Naive thymus-derived CD4-positive, alpha-beta T cell (primary cell): Measurements from ENCODE around the gene RPA4. TPM values are rescaled to one million over a fixed set of nuclear protein-coding genes. Genes with fewer than 3 reads are reported as not detected.
A peak's percentile ranks its signal among the peaks of the same experiment; 100 is the strongest.
"Not testable (repeated sequence)": the region's sequence is repeated elsewhere in the genome, so short reads cannot be mapped to it uniquely, and the experiment has no call there.

ENCODE experiments used
- ATAC-seq: fragments of 150-1000 bp; cut with Tn5 transposase; 2 replicates; pipeline ENCODE4 v1.10.0; 2021; ENCODE audit warnings: mild to moderate bottlenecking, moderate library complexity
- CTCF ChIA-PET: fragments of 350-600 bp; sonication (Branson Sonifier 250); formaldehyde crosslinking; loops from one replicate; lab custom pipeline; 2021; ENCODE audit warnings: antibody characterized with exemption; lab: Charles Lee
- POLR2A ChIA-PET: fragments of 350-600 bp; sonication (Branson Sonifier 250); formaldehyde crosslinking; loops from one replicate; lab custom pipeline; 2021; ENCODE audit warnings: antibody characterized with exemption, inconsistent platforms; lab: Charles Lee
- DNase-seq, 9 donors: peaks; one replicate each; pipeline versions ENCODE4 v3.0.0 to v3.0.0-alpha.2; 2020 to 2022; ENCODE audit warnings: mixed read lengths in 1 of 9
- H3K27ac ChIP-seq: one replicate; pipeline ENCODE4 v1.7.0; 2013; ENCODE audit warnings: mild to moderate bottlenecking, low read depth, low read length, moderate library complexity
- H3K27me3 ChIP-seq, 2 donors: one replicate each; pipeline ENCODE4 v1.7.0; 2013; ENCODE audit warnings: low read length in 2 of 2, mild to moderate bottlenecking in 2 of 2, moderate library complexity in 2 of 2; ENCODE audit not compliant: control insufficient read depth in 2 of 2, insufficient read depth in 2 of 2
- H3K36me3 ChIP-seq, 3 experiments: 1 replicate in 2 of 3; 2 replicates in 1 of 3; pipeline ENCODE4 v1.7.0; 2013; ENCODE audit warnings: low read length in 3 of 3, mild to moderate bottlenecking in 3 of 3, moderate library complexity in 1 of 3; ENCODE audit not compliant: insufficient read depth in 3 of 3, control insufficient read depth in 2 of 3
- H3K4me1 ChIP-seq, 2 donors: one replicate each; pipeline ENCODE4 v1.7.0; 2013; ENCODE audit warnings: low read length in 2 of 2, mild to moderate bottlenecking in 2 of 2, moderate library complexity in 1 of 2; ENCODE audit not compliant: control insufficient read depth in 2 of 2, insufficient read depth in 2 of 2
- H3K4me3 ChIP-seq: 2 replicates; pipeline ENCODE4 v1.7.0; 2013; ENCODE audit warnings: mild to moderate bottlenecking, low read length
- H3K9me3 ChIP-seq, 3 experiments: 1 replicate in 2 of 3; 2 replicates in 1 of 3; pipeline ENCODE4 v1.7.0; 2013; ENCODE audit warnings: low read length in 3 of 3; ENCODE audit not compliant: control insufficient read depth in 2 of 3
- H3K27ac Mint-ChIP-seq, 9 donors: one replicate each; pipeline ENCODE4 v1.8.0; 2020 to 2022; ENCODE audit warnings: mixed read lengths in 9 of 9, mild to moderate bottlenecking in 8 of 9, moderate library complexity in 5 of 9, inconsistent platforms in 2 of 9
- H3K27me3 Mint-ChIP-seq, 5 donors: one replicate each; pipeline ENCODE4 v1.8.0; 2021 to 2022; ENCODE audit warnings: mixed read lengths in 5 of 5, mild to moderate bottlenecking in 1 of 5
- H3K36me3 Mint-ChIP-seq, 5 donors: one replicate each; pipeline ENCODE4 v1.8.0; 2020 to 2022; ENCODE audit warnings: mixed read lengths in 5 of 5, mild to moderate bottlenecking in 3 of 5, inconsistent platforms in 1 of 5
- H3K4me1 Mint-ChIP-seq, 7 donors: one replicate each; pipeline ENCODE4 v1.8.0; 2020 to 2022; ENCODE audit warnings: mixed read lengths in 7 of 7, mild to moderate bottlenecking in 3 of 7, inconsistent platforms in 1 of 7
- H3K4me3 Mint-ChIP-seq, 10 donors: one replicate each; pipeline ENCODE4 v1.8.0; 2020 to 2022; ENCODE audit warnings: mild to moderate bottlenecking in 10 of 10, mixed read lengths in 10 of 10, moderate library complexity in 6 of 10, inconsistent platforms in 2 of 10
- H3K9me3 Mint-ChIP-seq, 11 donors: one replicate each; pipeline ENCODE4 v1.8.0; 2020 to 2022; ENCODE audit warnings: mixed read lengths in 11 of 11, mild to moderate bottlenecking in 4 of 11, inconsistent platforms in 1 of 11, moderate library complexity in 1 of 11
- intact Hi-C, 2 donors: fragments of 100-400 bp; cut with micrococcal nuclease; formaldehyde crosslinking; loops; one replicate each; pipeline ENCODE4 v1.15.1; 2023
- polyA plus RNA-seq, 2 donors: library from polyadenylated mRNA; unstranded; fragments of 300-500 nt; fragmentation: Illumina TruSeq; gene quantifications; one replicate each; pipeline ENCODE4 v1.2.3, GENCODE V29; 2021
- total RNA-seq, 6 experiments: library from RNA in 5 of 6; stranded (reverse) in 5 of 6; gene quantifications; 1 replicate in 5 of 6; 2 replicates in 1 of 6; pipeline ENCODE4 v1.2.3 and lab custom pipeline; 2021 to 2026

Gene RPA4
- total and polyA plus RNA-seq, 7 experiments from 2014 or later, result 0.46 to 1.9 (median 0.59) TPM; not detected in 2

- DNase-seq (no peak), ATAC-seq (no peak)
- Histone ChIP-seq H3K4me1 (no peaks in the 10 kb centered on the region), H3K27ac (no peak overlapping the region), H3K4me3 (no peak overlapping the region), H3K27me3 (no peaks in the 10 kb centered on the region), H3K9me3 (no peaks in the 10 kb centered on the region), H3K36me3 (no peaks in the 10 kb centered on the region)
- no peak overlapping the region for H3K27ac Mint-ChIP-seq
- no peaks in the 10 kb centered on the region for H3K9me3 Mint-ChIP-seq
- ChIA-PET CTCF (no interaction called here), POLR2A (no interaction called here)
- intact Hi-C loops, result no loop called here
- no peaks in the 10 kb centered on the region for H3K36me3 Mint-ChIP-seq
- H3K27me3 Mint-ChIP-seq, result no peaks in the 10 kb centered on the region
- no peaks in the 10 kb centered on the region for H3K4me1 Mint-ChIP-seq
- H3K4me3 Mint-ChIP-seq, result no peak overlapping the region
Observed at GRCh38 chrX:96843566-96843965, 40.1 kb upstream of the RPA4 start.

- H3K27ac Mint-ChIP-seq, result no peak overlapping the region
- ChIA-PET POLR2A (no interaction called here), CTCF (no interaction called here)
- Histone ChIP-seq H3K27ac (no peak overlapping the region), H3K9me3 (no peaks in the 10 kb centered on the region), H3K4me1 (no peaks in the 10 kb centered on the region), H3K4me3 (no peak overlapping the region), H3K27me3 (no peaks in the 10 kb centered on the region), H3K36me3 (no peaks in the 10 kb centered on the region)
- H3K27me3 Mint-ChIP-seq, result no peaks in the 10 kb centered on the region
- intact Hi-C loops, result no loop called here
- DNase-seq (no peak), ATAC-seq (no peak)
- H3K4me3 Mint-ChIP-seq, result no peak overlapping the region
- no peaks in the 10 kb centered on the region for H3K4me1 Mint-ChIP-seq
- no peaks in the 10 kb centered on the region for H3K36me3 Mint-ChIP-seq
- no peaks in the 10 kb centered on the region for H3K9me3 Mint-ChIP-seq
Observed at GRCh38 chrX:96846841-96847240, 36.9 kb upstream of the RPA4 start.

GRCh38 chrX:96859422-96859821 is 24.3 kb upstream of the RPA4 start:
- H3K9me3 ChIP-seq, H3K4me1 Mint-ChIP-seq, H3K4me3 Mint-ChIP-seq, CTCF ChIA-PET, H3K36me3 ChIP-seq, H3K36me3 Mint-ChIP-seq, H3K27ac ChIP-seq, H3K4me1 ChIP-seq, H3K27ac Mint-ChIP-seq, ATAC-seq, H3K27me3 Mint-ChIP-seq, DNase-seq, H3K27me3 ChIP-seq, POLR2A ChIA-PET, H3K4me3 ChIP-seq, intact Hi-C loops, H3K9me3 Mint-ChIP-seq: not testable (repeated sequence)

GRCh38 chrX:96861218-96861617 is 22.5 kb upstream of the RPA4 start:
- POLR2A ChIA-PET, result no interaction called here

GRCh38 chrX:96861661-96862060 is 22.0 kb upstream of the RPA4 start:
- DNase-seq (no peak), ATAC-seq (no peak)
- H3K27me3 ChIP-seq, result no peaks in the 10 kb centered on the region
- peak overlapping the region in 1 of 9 donors; percentile 33 for H3K27ac Mint-ChIP-seq
- peaks cover 0 to 9% (median 0%) of the 10 kb centered on the region in 5 donors for H3K36me3 Mint-ChIP-seq
- H3K27ac ChIP-seq, result no peak overlapping the region
- CTCF ChIA-PET, result no interaction called here
- intact Hi-C loops, result no loop called here
- no peaks in the 10 kb centered on the region for H3K9me3 ChIP-seq
- no peaks in the 10 kb centered on the region for H3K36me3 ChIP-seq
- no peak overlapping the region for H3K4me3 Mint-ChIP-seq
- H3K9me3 Mint-ChIP-seq, result no peaks in the 10 kb centered on the region
- POLR2A ChIA-PET, result no interaction called here
- no peak overlapping the region for H3K4me3 ChIP-seq
- H3K4me1 ChIP-seq, result no peaks in the 10 kb centered on the region
- no peaks in the 10 kb centered on the region for H3K27me3 Mint-ChIP-seq
- peaks cover 0 to 7% (median 0%) of the 10 kb centered on the region in 7 donors for H3K4me1 Mint-ChIP-seq

More at GRCh38 chrX:96861218-96861617, 22.5 kb upstream of the RPA4 start:
- CTCF ChIA-PET, result no interaction called here
- Mint-ChIP-seq H3K4me1 (peaks cover 0 to 7% (median 0%) of the 10 kb centered on the region in 7 donors), H3K27ac (peak overlapping the region in 1 of 9 donors; percentile 33), H3K36me3 (peaks cover 0 to 9% (median 0%) of the 10 kb centered on the region in 5 donors), H3K27me3 (no peaks in the 10 kb centered on the region), H3K4me3 (no peak overlapping the region), H3K9me3 (no peaks in the 10 kb centered on the region)
- Histone ChIP-seq H3K9me3 (no peaks in the 10 kb centered on the region), H3K4me1 (no peaks in the 10 kb centered on the region), H3K4me3 (no peak overlapping the region), H3K27me3 (no peaks in the 10 kb centered on the region), H3K27ac (no peak overlapping the region), H3K36me3 (no peaks in the 10 kb centered on the region)
- DNase-seq (no peak), ATAC-seq (no peak)
- intact Hi-C loops, result no loop called here

- Mint-ChIP-seq H3K4me1 (no peaks in the 10 kb centered on the region), H3K4me3 (no peak overlapping the region), H3K27me3 (no peaks in the 10 kb centered on the region), H3K36me3 (peaks cover 0 to 8% (median 7%) of the 10 kb centered on the region in 5 donors), H3K9me3 (no peaks in the 10 kb centered on the region), H3K27ac (no peak overlapping the region)
- Histone ChIP-seq H3K27ac (no peak overlapping the region), H3K27me3 (no peaks in the 10 kb centered on the region), H3K4me3 (no peak overlapping the region), H3K4me1 (no peaks in the 10 kb centered on the region), H3K9me3 (no peaks in the 10 kb centered on the region), H3K36me3 (no peaks in the 10 kb centered on the region)
- DNase-seq (no peak), ATAC-seq (no peak)
- POLR2A ChIA-PET, result no interaction called here
- CTCF ChIA-PET, result no interaction called here
- intact Hi-C loops, result no loop called here
Observed at GRCh38 chrX:96884027-96884426, 319 bp downstream of the RPA4 start.

GRCh38 chrX:96889726-96890125 is 6.0 kb downstream of the RPA4 start:
- intact Hi-C loops, result no loop called here
- CTCF ChIA-PET, result no interaction called here
- Mint-ChIP-seq H3K27me3 (no peaks in the 10 kb centered on the region), H3K4me3 (no peak overlapping the region), H3K9me3 (peaks cover 0 to 1% (median 0%) of the 10 kb centered on the region in 11 donors), H3K36me3 (peaks cover 0 to 6% (median 2%) of the 10 kb centered on the region in 5 donors), H3K4me1 (no peaks in the 10 kb centered on the region), H3K27ac (no peak overlapping the region)
- no peak for DNase-seq
- POLR2A ChIA-PET, result no interaction called here
- Histone ChIP-seq H3K27ac (no peak overlapping the region), H3K4me1 (no peaks in the 10 kb centered on the region), H3K27me3 (no peaks in the 10 kb centered on the region), H3K9me3 (no peaks in the 10 kb centered on the region), H3K4me3 (no peak overlapping the region), H3K36me3 (no peaks in the 10 kb centered on the region)
- ATAC-seq, result no peak
